PFSK-1 (cell line): ENCODE data around the gene WDPCP.

Source experiments
- FOXP2 ChIP-seq: optimal IDR thresholded peaks from 2 replicates; pipeline ENCODE3; 2011; ENCODE audit warnings: borderline replicate concordance, control low read depth, inconsistent platforms; ENCODE audit not compliant: insufficient read depth; ENCODE audit errors: extremely low read length, extremely low read depth
- POLR2AphosphoS5 ChIP-seq: IDR thresholded peaks from 2 replicates; pipeline ENCODE4 v1.6.1; 2012; ENCODE audit warnings: low read depth, mild to moderate bottlenecking, control low read depth, low read length, moderate library complexity
- SIN3A ChIP-seq: IDR thresholded peaks from 2 replicates; pipeline ENCODE4 v1.6.1; 2012; ENCODE audit warnings: mild to moderate bottlenecking, low read length, moderate library complexity, borderline replicate concordance; ENCODE audit not compliant: insufficient read depth
- TAF1 ChIP-seq: IDR thresholded peaks from 2 replicates; pipeline ENCODE4 v1.6.1; 2012; ENCODE audit warnings: low read length, control low read depth, borderline replicate concordance; ENCODE audit not compliant: insufficient read depth
- TF ChIP-seq, protein P1 (sequence below), 2 experiments: IDR thresholded peaks; 2 replicates each; pipeline versions ENCODE4 v1.6.1 to v1.8.0; 2011 to 2012; ENCODE audit warnings: low read depth in 2 of 2, low read length in 2 of 2, control low read depth in 1 of 2, inconsistent platforms in 1 of 2, mild to moderate bottlenecking in 1 of 2, moderate library complexity in 1 of 2; ENCODE audit not compliant: insufficient read depth in 1 of 2

Gene WDPCP

DNA sequence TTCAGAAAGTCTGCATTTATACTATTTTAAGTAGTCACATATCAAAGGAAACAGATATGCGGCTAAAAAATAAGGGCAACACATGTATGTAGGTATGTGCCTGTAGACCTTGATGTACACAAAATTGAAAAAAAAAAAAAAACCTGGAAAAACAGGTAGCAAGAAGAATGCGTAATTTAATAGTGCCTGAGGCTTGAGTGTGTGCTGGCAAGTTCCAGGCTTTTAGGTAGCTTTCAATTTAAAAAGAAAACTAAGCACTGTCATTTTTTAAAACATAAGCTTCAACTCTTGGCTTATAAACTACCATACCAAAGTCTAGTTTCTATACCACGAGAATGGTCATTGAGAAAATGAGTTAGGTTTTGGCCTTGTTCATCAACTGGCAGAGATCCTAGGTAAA, 465.4 kb downstream of the WDPCP start:
- TF ChIP-seq SIN3A (no peak), POLR2AphosphoS5 (no peak), FOXP2 (no peak), TAF1 (no peak)
- TF ChIP-seq, protein P1, sequence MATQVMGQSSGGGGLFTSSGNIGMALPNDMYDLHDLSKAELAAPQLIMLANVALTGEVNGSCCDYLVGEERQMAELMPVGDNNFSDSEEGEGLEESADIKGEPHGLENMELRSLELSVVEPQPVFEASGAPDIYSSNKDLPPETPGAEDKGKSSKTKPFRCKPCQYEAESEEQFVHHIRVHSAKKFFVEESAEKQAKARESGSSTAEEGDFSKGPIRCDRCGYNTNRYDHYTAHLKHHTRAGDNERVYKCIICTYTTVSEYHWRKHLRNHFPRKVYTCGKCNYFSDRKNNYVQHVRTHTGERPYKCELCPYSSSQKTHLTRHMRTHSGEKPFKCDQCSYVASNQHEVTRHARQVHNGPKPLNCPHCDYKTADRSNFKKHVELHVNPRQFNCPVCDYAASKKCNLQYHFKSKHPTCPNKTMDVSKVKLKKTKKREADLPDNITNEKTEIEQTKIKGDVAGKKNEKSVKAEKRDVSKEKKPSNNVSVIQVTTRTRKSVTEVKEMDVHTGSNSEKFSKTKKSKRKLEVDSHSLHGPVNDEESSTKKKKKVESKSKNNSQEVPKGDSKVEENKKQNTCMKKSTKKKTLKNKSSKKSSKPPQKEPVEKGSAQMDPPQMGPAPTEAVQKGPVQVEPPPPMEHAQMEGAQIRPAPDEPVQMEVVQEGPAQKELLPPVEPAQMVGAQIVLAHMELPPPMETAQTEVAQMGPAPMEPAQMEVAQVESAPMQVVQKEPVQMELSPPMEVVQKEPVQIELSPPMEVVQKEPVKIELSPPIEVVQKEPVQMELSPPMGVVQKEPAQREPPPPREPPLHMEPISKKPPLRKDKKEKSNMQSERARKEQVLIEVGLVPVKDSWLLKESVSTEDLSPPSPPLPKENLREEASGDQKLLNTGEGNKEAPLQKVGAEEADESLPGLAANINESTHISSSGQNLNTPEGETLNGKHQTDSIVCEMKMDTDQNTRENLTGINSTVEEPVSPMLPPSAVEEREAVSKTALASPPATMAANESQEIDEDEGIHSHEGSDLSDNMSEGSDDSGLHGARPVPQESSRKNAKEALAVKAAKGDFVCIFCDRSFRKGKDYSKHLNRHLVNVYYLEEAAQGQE (IDR thresholded peaks at IDR 0.05; ENCODE audit: insufficient read depth in 1 of 2, low read depth in 2 of 2, low read length in 2 of 2): no peak

DNA sequence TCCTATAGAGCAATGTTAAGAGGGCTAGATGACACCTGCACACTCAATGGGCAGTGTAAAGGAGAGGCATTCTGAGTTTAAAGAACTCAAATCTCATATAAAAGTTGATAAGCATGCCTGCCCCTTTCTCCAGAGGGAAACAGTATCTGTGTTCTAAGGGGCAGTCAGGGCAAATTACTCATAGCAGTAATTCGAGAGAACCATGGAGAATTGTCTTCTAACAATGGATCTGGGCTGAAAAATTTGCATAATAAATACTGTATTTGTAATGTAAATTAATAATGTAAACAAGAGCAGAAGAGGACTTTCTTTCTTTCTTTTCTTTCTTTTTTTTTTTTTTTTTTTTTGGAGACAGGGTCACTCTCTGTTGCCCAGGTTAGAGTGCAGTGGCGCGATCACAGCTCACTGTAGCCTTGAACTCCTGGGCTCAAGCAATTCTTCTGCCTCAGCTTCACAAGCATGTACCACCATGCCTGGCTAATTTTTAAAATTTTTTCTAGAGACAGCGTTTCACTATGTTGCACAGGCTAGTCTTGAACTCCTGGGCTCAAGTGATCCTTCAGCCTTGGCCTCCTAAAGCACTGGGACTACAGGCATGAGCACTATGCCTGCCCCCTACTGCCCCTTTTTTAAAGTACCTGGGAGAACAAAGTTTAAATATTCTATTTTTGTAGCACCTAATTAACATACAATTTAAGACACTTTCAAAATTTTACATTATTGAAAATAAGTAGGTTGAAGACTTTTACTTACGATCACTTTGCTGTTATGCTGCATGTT, 467.0 kb downstream of the WDPCP start:
- TF ChIP-seq, protein P1 (IDR thresholded peaks at IDR 0.05; ENCODE audit: insufficient read depth in 1 of 2, low read depth in 2 of 2, low read length in 2 of 2): no peak
- TF ChIP-seq TAF1: no peak
- no peak for TF ChIP-seq FOXP2
- TF ChIP-seq POLR2AphosphoS5: no peak
- no peak for TF ChIP-seq SIN3A

DNA sequence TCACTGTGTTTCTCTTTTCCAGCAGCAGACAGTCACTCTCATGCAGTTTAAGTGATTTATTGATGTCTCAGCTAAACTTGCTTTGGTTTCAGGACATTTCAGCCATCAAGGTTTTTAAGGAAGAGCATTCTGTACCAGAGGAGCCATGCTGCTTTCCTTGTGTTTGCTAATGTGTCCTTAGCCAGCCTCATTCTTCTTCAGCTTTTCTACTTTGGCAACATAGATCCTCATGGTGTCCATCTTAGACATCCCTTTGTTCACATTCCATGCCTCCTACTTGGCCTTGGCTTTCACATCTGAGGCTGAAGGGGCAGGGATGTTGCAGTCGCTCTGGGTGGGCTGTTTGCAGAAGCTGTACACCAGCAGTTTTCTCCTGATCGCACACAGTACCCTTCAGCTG, 469.5 kb downstream of the WDPCP start:
- TF ChIP-seq, protein P1 (IDR thresholded peaks at IDR 0.05; ENCODE audit: insufficient read depth in 1 of 2, low read depth in 2 of 2, low read length in 2 of 2): no peak
- TF ChIP-seq FOXP2 (no peak), POLR2AphosphoS5 (no peak), TAF1 (no peak), SIN3A (no peak)

DNA sequence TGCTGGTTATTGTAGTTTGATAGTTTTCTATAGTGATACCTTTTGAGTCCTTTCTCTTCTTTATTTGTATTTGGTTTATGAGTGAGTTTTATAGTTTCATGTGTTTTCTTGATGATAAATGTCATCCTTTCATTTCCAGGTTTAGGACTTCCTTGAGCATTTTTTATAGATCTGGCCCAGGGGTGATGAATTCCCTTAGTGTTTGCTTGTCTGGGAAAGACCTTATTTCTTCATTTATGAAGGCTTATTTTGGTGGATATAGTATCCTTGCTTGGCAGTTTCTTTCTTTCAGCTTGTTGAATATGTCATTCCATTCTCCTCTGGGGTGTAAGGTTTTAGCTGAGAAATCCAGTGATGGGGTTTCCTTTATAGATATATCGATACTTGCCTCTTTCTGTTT, 483.8 kb downstream of the WDPCP start:
- no peak for TF ChIP-seq POLR2AphosphoS5
- TF ChIP-seq SIN3A: no peak
- TF ChIP-seq TAF1: no peak
- TF ChIP-seq FOXP2: no peak
- TF ChIP-seq, protein P1 (IDR thresholded peaks at IDR 0.05; ENCODE audit: insufficient read depth in 1 of 2, low read depth in 2 of 2, low read length in 2 of 2): no peak
